SK-N-SH treated with all-trans-retinoic acid at 6 μM for 48 hours (cell line): ENCODE results near the gene COL16A1.

Source experiments
- ISL1 ChIP-seq: fragments of 250-450 bp; sonication (Bioruptor Pico); IDR thresholded peaks from 2 replicates; pipeline ENCODE4 v2.1.2; 2022; ENCODE audit warnings: mild to moderate bottlenecking, moderate library complexity
- ZFP3 ChIP-seq: fragments of 250-450 bp; sonication (Bioruptor Pico); IDR thresholded peaks from 2 replicates; pipeline ENCODE4 v1.5.0; 2020; ENCODE audit warnings: mild to moderate bottlenecking, moderate library complexity
- TF ChIP-seq, protein P1 (sequence below): fragments of 250-450 bp; sonication (Bioruptor Pico); IDR thresholded peaks from 2 replicates; pipeline ENCODE4 v1.8.0; 2020; ENCODE audit warnings: mild to moderate bottlenecking, moderate library complexity, borderline replicate concordance

DNA sequence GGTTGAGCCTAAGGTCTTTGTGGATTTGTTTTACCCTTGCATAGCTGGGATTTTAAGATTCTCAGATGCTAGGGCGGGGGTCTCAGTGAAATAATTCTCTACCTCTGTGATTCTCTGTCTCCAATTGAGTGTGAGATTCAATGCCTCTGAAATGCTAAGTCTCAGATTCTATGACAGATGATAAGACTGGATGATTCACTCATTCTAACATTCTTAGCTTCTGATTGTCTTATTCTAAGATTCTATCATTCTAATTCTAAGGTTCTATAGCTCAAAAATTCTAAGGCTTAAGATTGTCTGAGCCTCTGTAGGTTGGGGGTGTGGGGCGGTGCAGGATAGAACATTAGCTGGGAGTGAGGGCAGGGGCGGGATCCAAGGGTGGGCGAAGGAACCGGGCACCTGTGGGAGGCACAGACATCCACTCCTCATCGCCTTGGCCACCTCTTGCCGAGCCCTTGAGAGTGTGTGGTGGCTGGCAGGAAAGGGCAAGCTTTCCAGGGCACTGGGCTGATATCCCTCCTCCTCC is 30.8 kb upstream of the COL16A1 start:
- TF ChIP-seq, protein P1, sequence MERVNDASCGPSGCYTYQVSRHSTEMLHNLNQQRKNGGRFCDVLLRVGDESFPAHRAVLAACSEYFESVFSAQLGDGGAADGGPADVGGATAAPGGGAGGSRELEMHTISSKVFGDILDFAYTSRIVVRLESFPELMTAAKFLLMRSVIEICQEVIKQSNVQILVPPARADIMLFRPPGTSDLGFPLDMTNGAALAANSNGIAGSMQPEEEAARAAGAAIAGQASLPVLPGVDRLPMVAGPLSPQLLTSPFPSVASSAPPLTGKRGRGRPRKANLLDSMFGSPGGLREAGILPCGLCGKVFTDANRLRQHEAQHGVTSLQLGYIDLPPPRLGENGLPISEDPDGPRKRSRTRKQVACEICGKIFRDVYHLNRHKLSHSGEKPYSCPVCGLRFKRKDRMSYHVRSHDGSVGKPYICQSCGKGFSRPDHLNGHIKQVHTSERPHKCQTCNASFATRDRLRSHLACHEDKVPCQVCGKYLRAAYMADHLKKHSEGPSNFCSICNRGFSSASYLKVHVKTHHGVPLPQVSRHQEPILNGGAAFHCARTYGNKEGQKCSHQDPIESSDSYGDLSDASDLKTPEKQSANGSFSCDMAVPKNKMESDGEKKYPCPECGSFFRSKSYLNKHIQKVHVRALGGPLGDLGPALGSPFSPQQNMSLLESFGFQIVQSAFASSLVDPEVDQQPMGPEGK, result no peak
- TF ChIP-seq ZFP3 (CRISPR knock-in tag), result no peak
- TF ChIP-seq ISL1 (CRISPR knock-in tag), result no peak
